Measurements from ENCODE around the gene R3HDM1.

R3HDM1 gene

GRCh38 chr2:135636982-135637381, 105.7 kb downstream of the R3HDM1 start:
- no peak overlapping the region for H3K4me3 ChIP-seq (ENCODE audit: low read depth, low read length)
- TF ChIP-seq, protein P1, sequence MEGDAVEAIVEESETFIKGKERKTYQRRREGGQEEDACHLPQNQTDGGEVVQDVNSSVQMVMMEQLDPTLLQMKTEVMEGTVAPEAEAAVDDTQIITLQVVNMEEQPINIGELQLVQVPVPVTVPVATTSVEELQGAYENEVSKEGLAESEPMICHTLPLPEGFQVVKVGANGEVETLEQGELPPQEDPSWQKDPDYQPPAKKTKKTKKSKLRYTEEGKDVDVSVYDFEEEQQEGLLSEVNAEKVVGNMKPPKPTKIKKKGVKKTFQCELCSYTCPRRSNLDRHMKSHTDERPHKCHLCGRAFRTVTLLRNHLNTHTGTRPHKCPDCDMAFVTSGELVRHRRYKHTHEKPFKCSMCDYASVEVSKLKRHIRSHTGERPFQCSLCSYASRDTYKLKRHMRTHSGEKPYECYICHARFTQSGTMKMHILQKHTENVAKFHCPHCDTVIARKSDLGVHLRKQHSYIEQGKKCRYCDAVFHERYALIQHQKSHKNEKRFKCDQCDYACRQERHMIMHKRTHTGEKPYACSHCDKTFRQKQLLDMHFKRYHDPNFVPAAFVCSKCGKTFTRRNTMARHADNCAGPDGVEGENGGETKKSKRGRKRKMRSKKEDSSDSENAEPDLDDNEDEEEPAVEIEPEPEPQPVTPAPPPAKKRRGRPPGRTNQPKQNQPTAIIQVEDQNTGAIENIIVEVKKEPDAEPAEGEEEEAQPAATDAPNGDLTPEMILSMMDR (IDR thresholded peaks at IDR 0.05; ENCODE audit: low read depth, low read length, missing control alignments): no peak
- no peak for DNase-seq (ENCODE audit: low read depth)

DNA sequence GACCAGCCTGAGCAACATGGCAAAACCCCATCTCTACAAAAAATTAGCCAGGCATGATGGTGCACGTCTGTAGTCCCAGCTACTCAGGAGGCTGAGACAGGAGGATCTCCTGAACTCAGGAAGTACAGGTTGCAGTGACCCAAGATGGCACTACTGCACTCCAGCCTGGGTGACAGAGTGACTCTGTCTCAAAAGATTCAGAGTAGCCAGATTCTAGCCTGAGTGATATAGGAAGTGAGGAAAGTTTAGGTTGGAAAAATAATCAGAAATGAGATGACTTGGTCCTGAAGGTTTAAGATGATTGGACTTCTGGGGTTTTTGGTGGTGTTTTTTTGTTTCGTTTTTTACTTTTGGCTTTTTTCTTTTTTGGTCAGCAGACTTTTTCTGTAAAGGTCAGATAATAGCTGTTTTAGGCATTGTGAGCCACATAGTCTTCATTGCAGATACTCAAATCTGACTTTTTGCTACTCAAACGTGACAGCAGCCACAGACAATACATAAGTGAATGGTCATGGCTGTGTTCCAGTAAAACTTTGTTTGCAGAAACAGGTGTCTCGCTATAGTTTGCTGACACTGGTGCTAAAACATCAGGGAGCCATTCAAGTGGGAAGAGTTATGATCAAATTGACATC, 106.3 kb downstream of the R3HDM1 start:
- peak; percentile 19 for DNase-seq (ENCODE audit: low read depth)

GRCh38 chr2:135638825-135639224, 107.5 kb downstream of the R3HDM1 start:
- TF ChIP-seq, protein P1 (IDR thresholded peaks at IDR 0.05; ENCODE audit: low read depth, low read length, missing control alignments): no peak
- no peak for DNase-seq (ENCODE audit: low read depth)
- H3K4me3 ChIP-seq (ENCODE audit: low read depth, low read length): no peak overlapping the region

More for the DNA sequence above, 106.3 kb downstream of the R3HDM1 start:
- TF ChIP-seq, protein P1 (IDR thresholded peaks at IDR 0.05; ENCODE audit: low read depth, low read length, missing control alignments): no peak
- H3K4me3 ChIP-seq (ENCODE audit: low read depth, low read length): no peak overlapping the region

GRCh38 chr2:135641156-135642068, 110.1 kb downstream of the R3HDM1 start:
- no peak for DNase-seq (ENCODE audit: low read depth)
- TF ChIP-seq, protein P1 (IDR thresholded peaks at IDR 0.05; ENCODE audit: low read depth, low read length, missing control alignments): no peak
- no peak overlapping the region for H3K4me3 ChIP-seq (ENCODE audit: low read depth, low read length)

GRCh38 chr2:135647836-135648579, 116.7 kb downstream of the R3HDM1 start:
- no peak for DNase-seq (ENCODE audit: low read depth)
- no peak overlapping the region for H3K4me3 ChIP-seq (ENCODE audit: low read depth, low read length)
- TF ChIP-seq, protein P1 (IDR thresholded peaks at IDR 0.05; ENCODE audit: low read depth, low read length, missing control alignments): no peak

GRCh38 chr2:135650721-135651120, 119.4 kb downstream of the R3HDM1 start:
- no peak for DNase-seq (ENCODE audit: low read depth)
- TF ChIP-seq, protein P1 (IDR thresholded peaks at IDR 0.05; ENCODE audit: low read depth, low read length, missing control alignments): no peak

More at GRCh38 chr2:135650721-135651120, 119.4 kb downstream of the R3HDM1 start:
- no peak overlapping the region for H3K4me3 ChIP-seq (ENCODE audit: low read depth, low read length)
